ENCODE measurements around the gene TANGO2.

TANGO2 gene

GRCh38 chr22:20109411-20110358 is 88.8 kb downstream of the TANGO2 start:
- DNase-seq = no peak

- DNase-seq = no peak
These were observed 89.6 kb downstream of the TANGO2 start for GRCh38 chr22:20110359-20110985.

DNA sequence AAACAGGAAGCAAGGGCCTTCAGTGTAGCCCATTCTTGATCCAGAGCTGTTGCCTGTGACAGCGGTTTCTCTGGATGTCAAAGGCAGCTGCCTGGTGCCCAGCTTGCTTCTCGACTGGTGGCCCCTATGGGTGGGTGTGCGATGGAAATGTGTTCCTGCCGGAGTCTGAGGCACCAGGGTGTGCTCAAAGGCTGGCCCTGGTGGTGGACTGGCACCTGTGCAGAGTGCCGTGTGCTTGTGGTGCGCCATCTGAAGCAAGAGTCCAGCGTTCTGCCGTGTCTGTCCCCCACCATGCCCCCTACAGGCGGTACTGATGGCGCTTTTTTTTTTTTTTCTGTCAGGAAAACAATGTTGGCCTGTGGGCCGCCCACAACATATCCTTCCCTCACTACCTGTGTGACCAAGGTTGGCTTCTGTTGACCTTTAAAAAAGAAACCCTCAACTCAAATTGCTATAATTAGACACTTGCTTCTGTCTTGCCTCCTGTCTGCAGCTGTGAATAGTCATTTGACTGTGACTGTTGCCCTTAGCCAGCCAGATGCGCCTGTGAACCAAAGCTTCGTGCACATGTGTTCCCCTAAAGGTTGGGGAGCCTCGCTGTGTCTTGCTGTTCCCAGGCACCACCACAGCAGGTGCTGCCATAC is 90.3 kb downstream of the TANGO2 start:
- DNase-seq = no peak

DNA sequence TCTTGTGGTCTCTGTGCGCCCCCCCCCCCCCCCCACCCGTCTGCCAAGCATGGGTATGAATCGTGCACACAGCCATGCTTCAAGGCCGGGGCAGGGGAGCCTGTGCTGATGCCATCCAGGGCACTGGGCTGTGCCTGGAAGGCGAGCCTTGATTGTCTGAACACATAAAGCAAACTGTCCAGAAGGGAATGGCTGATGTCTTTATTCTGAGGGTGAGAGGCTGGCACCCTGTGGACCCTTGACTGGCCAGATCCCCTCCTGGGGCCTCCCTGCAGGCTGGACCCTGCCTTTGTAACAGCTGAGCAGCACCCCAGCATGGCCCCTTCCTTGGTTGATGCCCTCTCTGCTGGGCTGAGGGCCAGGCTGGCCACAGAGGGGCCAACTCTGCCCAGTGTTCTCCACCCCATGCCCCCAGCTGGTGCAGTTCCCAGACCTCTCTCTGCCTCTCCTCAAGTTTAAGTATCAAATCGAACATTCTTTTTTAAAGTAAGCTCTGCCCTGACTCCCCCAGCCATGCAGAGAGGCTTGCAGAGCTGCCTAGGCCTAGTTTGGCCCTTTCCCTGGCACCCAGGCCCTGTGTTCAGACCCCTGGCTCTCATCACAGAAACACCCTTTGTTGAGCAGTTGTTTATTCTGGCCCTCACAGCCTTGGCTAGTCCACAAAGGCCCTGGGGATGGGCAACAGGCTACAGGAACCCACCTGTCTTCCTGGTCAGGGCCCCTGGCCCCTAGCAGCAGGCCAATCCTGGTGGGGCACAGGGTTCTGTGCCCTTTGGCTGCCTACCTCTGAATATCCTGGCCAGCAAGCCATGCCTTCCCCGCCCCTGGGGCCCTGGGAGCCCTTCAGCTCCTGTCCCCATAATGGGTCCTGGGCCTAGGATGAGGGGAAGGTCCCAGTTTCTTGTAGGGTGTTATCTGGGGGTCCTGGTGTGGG is 91.0 kb downstream of the TANGO2 start:
- DNase-seq = no peak

GRCh38 chr22:20112623-20113511 is 92.0 kb downstream of the TANGO2 start:
- no peak for DNase-seq

GRCh38 chr22:20113551-20114310 is 92.8 kb downstream of the TANGO2 start:
- DNase-seq = no peak

DNA sequence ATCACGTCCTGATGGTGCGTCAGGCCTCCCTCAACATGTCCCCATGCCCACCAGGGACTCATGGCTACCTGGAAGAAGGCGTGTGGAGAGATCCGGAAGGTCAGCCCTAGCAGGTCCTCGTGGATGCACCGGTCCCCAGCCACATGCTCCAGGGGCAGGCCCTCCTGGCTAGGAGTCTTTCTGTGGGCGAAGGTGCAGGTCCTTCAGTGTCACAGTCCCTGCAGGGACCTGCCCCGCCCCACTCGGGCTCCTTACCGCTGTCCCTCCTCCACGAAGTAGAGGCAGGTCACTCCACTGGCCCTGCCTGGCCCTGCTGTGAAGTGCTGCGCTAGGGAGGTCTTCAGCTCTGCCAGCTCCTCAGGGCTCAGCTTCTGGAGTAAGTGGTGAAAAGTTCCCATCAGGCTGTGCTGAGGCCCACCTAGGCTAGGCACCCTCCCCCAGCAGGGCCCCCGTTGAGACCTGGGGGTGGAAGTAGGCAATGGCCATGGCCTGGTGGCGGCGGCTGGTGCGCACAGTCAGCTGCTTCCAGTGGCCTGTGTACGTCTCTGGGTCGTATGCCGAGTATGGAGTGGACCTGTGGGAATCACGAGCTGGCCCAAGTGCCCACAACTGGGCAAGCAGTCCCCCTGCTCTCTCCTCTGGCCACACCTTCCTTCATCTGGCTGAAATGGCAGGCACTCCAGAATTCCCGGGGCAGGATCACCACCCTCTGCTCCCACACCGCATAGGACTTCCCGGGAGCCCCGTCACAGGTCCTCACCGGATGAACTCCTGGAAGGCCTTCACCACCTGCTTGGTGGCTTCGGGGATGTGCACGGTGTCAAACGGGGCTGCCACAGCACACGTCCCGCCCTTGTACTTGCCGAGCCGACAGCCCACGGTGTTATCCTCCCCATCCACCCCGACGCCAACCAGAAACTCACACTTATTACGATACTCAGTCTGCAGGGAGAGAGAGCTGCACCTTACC is 93.9 kb downstream of the TANGO2 start:
- no peak for DNase-seq

GRCh38 chr22:20115691-20116375 is 94.9 kb downstream of the TANGO2 start, which contains the start of gene RANBP1:
Gene RANBP1 (plus strand): TSS chr22:20116104. CDS start chr22:20116185, 81 bp downstream.
- no peak for DNase-seq

DNA sequence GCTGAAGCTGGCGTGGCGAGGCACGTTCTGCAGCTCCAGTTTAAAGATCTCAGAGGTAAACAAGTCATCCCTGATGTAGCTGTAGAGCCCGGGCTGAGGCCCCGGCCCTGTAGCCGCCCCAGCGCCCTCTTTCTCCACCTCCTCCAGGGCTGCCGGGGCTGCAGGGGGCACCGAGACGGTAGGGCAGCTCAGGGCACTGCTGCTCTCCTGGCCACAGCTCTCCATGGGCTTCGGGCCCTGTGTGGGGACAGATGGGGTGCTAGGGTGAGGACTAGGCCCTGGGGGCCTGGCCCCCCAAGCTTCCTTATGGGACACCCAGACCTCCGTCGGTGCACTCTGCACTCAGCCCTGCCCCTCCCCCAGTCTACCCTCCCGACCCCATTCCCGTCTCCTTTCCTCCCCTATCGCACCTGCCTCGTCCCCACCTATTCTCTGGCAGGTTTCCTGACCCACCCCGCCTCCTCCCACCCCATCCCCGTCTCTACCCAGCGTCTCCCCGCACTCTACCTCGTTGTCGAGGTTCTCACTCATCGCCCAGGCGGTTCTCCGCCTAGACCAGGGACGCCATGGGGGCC is 95.6 kb downstream of the TANGO2 start:
- DNase-seq = no peak

Measured in NCI-H1417 treated with DMSO at 0.1 percent for 48 hours (cell line).